Lower lobe of right lung (tissue), 2 donors: Measurements from ENCODE around the gene DCTPP1. TPM values are rescaled to one million over a fixed set of nuclear protein-coding genes. Genes with fewer than 3 reads are reported as not detected.

Experiments used
- ATAC-seq, 2 donors: fragments of 200-7000 bp; cut with Tn5 transposase; one replicate each; pipeline ENCODE4 v1.9.1; 2020 to 2022; ENCODE audit warnings: mild to moderate bottlenecking in 2 of 2, moderate library complexity in 2 of 2
- DNase-seq: peaks from one replicate; pipeline ENCODE4 v3.0.0-alpha.2; 2020
- H3K27ac ChIP-seq: fragments of 200-600 bp; one replicate; pipeline ENCODE4 v1.8.0; 2022
- H3K27me3 ChIP-seq: fragments of 200-600 bp; one replicate; pipeline ENCODE4 v1.8.0; 2022; ENCODE audit warnings: low read depth
- H3K36me3 ChIP-seq: fragments of 200-600 bp; one replicate; pipeline ENCODE4 v1.8.0; 2022; ENCODE audit warnings: mild to moderate bottlenecking
- H3K4me1 ChIP-seq: fragments of 200-600 bp; one replicate; pipeline ENCODE4 v1.8.0; 2022
- H3K4me3 ChIP-seq: fragments of 200-600 bp; one replicate; pipeline ENCODE4 v1.8.0; 2022; ENCODE audit warnings: mild to moderate bottlenecking
- H3K9me3 ChIP-seq: fragments of 200-600 bp; one replicate; pipeline ENCODE4 v1.8.0; 2022
- CTCF ChIP-seq: fragments of 200-600 bp; IDR thresholded peaks from one replicate; pipeline ENCODE4 v1.8.0; 2022; ENCODE audit warnings: antibody characterized with exemption, mild to moderate bottlenecking
- intact Hi-C: fragments of 100-400 bp; cut with DNase I; formaldehyde crosslinking; loops from one replicate; pipeline ENCODE4 v1.11.0; 2022
- total RNA-seq: library from RNA; stranded (reverse); fragmentation: NEBNext Ultra II Directional; extraction: Animal tissue kit (Norgen Biotek cat#: 25700); gene quantifications from one replicate; pipeline ENCODE4 v1.2.1, GENCODE V29; 2021
- donor health status: DM: no; HTN: yes; CAD: no; lungs with severe emphysema.

Gene DCTPP1
- total RNA-seq, 1 donor from 2014 or later = 19.1 TPM

GRCh38 chr16:30434852-30435251, 5.0 kb upstream of the DCTPP1 start:
- Histone ChIP-seq H3K4me1 (peaks cover 6% of the 10 kb centered on the region), H3K36me3 (no peaks in the 10 kb centered on the region), H3K4me3 (no peak overlapping the region), H3K9me3 (no peaks in the 10 kb centered on the region), H3K27ac (no peak overlapping the region), H3K27me3 (no peaks in the 10 kb centered on the region)
- intact Hi-C loops = no loop called here
- no peak for TF ChIP-seq CTCF
- DNase-seq (no peak), ATAC-seq (no peak)

GRCh38 chr16:30430428-30430970, 669 bp upstream of the DCTPP1 start:
- Histone ChIP-seq H3K36me3 (peaks cover 4% of the 10 kb centered on the region), H3K27me3 (no peaks in the 10 kb centered on the region), H3K4me3 (peak overlapping the region; percentile 91), H3K27ac (peak overlapping the region; percentile 73), H3K9me3 (no peaks in the 10 kb centered on the region), H3K4me1 (peaks cover 18% of the 10 kb centered on the region)
- ATAC-seq (peak; percentile 18 to 46), DNase-seq (peak; percentile 51)
- no peak for TF ChIP-seq CTCF
- intact Hi-C loops = no loop called here

GRCh38 chr16:30429418-30429677, 482 bp downstream of the DCTPP1 start:
- ATAC-seq = no peak
- intact Hi-C loops = no loop called here
- Histone ChIP-seq H3K36me3 (peaks cover 10% of the 10 kb centered on the region), H3K4me1 (peaks cover 18% of the 10 kb centered on the region), H3K27me3 (no peaks in the 10 kb centered on the region), H3K4me3 (peak overlapping the region; percentile 91), H3K9me3 (no peaks in the 10 kb centered on the region), H3K27ac (peak overlapping the region; percentile 73)
- no peak for TF ChIP-seq CTCF
- no peak for DNase-seq

GRCh38 chr16:30428055-30428454, 1.8 kb downstream of the DCTPP1 start:
- intact Hi-C loops = no loop called here
- Histone ChIP-seq H3K4me3 (no peak overlapping the region), H3K27ac (no peak overlapping the region), H3K36me3 (peaks cover 23% of the 10 kb centered on the region), H3K4me1 (peaks cover 18% of the 10 kb centered on the region), H3K27me3 (no peaks in the 10 kb centered on the region), H3K9me3 (no peaks in the 10 kb centered on the region)
- ATAC-seq = no peak
- TF ChIP-seq CTCF = no peak
- DNase-seq = no peak

- no peak overlapping the region for H3K4me3 ChIP-seq
- intact Hi-C loops = no loop called here
Measured at GRCh38 chr16:30421010-30421409, 8.8 kb downstream of the DCTPP1 start.

More at GRCh38 chr16:30421010-30421409, 8.8 kb downstream of the DCTPP1 start:
- ATAC-seq = no peak
- H3K36me3 ChIP-seq = peaks cover 32% of the 10 kb centered on the region
- H3K9me3 ChIP-seq = no peaks in the 10 kb centered on the region
- no peaks in the 10 kb centered on the region for H3K27me3 ChIP-seq
- no peak for DNase-seq
- TF ChIP-seq CTCF = no peak
- H3K27ac ChIP-seq = no peak overlapping the region
- H3K4me1 ChIP-seq = peaks cover 16% of the 10 kb centered on the region
